ENCODE results near the gene PPP2R2B.

The PPP2R2B gene

DNA sequence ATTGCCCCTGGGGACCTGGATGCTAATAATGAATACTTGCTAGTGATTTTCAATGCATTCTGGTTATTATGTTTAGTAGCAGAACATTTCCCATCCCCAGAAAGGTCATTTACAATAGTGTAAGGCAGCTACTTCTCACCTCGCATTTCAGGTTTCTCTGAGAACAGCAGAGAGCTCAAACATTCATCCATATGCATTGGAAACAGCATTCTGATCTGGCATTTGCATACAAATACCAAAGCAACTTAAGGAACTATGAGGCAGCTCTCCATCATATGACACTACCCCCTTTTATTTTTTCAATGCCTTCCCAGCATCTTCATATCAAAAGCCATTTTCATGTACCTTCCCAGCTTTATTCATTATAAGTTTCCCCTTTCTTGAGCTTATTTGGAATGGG is 6.4 kb downstream of the PPP2R2B start:
- TF ChIP-seq MAX (IDR thresholded peaks at IDR 0.05; ENCODE audit: low read depth, low read length) (no peak), MYC (IDR thresholded peaks at IDR 0.05; ENCODE audit: low read depth, low read length) (no peak), POLR2A (IDR thresholded peaks at IDR 0.05; ENCODE audit: extremely low read depth, insufficient read length) (no peak)
- TF ChIP-seq, protein P1, sequence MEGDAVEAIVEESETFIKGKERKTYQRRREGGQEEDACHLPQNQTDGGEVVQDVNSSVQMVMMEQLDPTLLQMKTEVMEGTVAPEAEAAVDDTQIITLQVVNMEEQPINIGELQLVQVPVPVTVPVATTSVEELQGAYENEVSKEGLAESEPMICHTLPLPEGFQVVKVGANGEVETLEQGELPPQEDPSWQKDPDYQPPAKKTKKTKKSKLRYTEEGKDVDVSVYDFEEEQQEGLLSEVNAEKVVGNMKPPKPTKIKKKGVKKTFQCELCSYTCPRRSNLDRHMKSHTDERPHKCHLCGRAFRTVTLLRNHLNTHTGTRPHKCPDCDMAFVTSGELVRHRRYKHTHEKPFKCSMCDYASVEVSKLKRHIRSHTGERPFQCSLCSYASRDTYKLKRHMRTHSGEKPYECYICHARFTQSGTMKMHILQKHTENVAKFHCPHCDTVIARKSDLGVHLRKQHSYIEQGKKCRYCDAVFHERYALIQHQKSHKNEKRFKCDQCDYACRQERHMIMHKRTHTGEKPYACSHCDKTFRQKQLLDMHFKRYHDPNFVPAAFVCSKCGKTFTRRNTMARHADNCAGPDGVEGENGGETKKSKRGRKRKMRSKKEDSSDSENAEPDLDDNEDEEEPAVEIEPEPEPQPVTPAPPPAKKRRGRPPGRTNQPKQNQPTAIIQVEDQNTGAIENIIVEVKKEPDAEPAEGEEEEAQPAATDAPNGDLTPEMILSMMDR (IDR thresholded peaks at IDR 0.05; ENCODE audit: low read depth, low read length) = no peak
- no peak for DNase-seq (ENCODE audit: low read depth)
- H3K4me3 ChIP-seq (ENCODE audit: low read depth, low read length) = no peak overlapping the region

GRCh38 chr5:146867996-146868708 is 10.4 kb downstream of the PPP2R2B start:
- TF ChIP-seq POLR2A (IDR thresholded peaks at IDR 0.05; ENCODE audit: extremely low read depth, insufficient read length) = no peak
- TF ChIP-seq, protein P1 (IDR thresholded peaks at IDR 0.05; ENCODE audit: low read depth, low read length) = no peak
- no peak for TF ChIP-seq MAX (IDR thresholded peaks at IDR 0.05; ENCODE audit: low read depth, low read length)
- no peak overlapping the region for H3K4me3 ChIP-seq (ENCODE audit: low read depth, low read length)
- DNase-seq (ENCODE audit: low read depth) = no peak

GRCh38 chr5:146866263-146866662 is 12.3 kb downstream of the PPP2R2B start:
- TF ChIP-seq, protein P1 (IDR thresholded peaks at IDR 0.05; ENCODE audit: low read depth, low read length) = no peak
- TF ChIP-seq POLR2A (IDR thresholded peaks at IDR 0.05; ENCODE audit: extremely low read depth, insufficient read length) (no peak), MYC (IDR thresholded peaks at IDR 0.05; ENCODE audit: low read depth, low read length) (no peak), MAX (IDR thresholded peaks at IDR 0.05; ENCODE audit: low read depth, low read length) (no peak)
- DNase-seq (ENCODE audit: low read depth) = no peak

GRCh38 chr5:146862641-146863040 is 15.9 kb downstream of the PPP2R2B start:
- H3K4me3 ChIP-seq (ENCODE audit: low read depth, low read length) = no peak overlapping the region
- TF ChIP-seq MAX (IDR thresholded peaks at IDR 0.05; ENCODE audit: low read depth, low read length) (no peak), POLR2A (IDR thresholded peaks at IDR 0.05; ENCODE audit: extremely low read depth, insufficient read length) (no peak), MYC (IDR thresholded peaks at IDR 0.05; ENCODE audit: low read depth, low read length) (no peak)
- TF ChIP-seq, protein P1 (IDR thresholded peaks at IDR 0.05; ENCODE audit: low read depth, low read length) = no peak
- no peak for DNase-seq (ENCODE audit: low read depth)

More at GRCh38 chr5:146866263-146866662, 12.3 kb downstream of the PPP2R2B start:
- H3K4me3 ChIP-seq (ENCODE audit: low read depth, low read length) = no peak overlapping the region

DNA sequence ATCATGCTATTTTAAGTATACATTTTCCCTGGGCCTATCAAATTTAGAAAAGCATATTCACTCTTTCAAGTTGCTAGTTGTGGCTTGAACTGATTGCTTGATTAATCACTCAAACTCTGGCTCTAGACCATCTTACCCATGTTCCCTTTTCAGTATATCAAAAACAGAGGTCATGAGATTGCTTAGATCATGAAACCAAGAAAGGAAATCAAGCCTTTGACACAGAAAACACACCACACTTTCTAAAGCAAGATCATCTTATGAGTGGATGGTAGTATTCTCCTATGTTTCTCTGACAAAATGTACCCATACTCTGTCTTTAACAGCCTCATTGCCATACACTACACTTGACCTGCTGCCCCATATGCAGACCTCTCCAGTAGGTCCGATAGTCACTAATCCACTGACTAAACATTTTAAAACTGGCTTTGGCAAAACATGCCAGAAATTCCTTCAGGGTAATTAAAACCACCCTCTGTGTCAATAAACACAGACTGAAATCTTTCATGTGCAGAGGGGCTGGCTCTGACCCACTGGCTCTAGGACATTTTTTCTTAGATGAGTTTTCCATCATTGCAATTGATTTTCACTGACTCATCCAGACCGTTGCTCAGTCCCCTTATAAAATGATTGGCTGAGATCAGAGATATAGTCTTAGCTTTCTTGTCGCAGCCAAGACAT is 18.2 kb downstream of the PPP2R2B start:
- no peak for DNase-seq (ENCODE audit: low read depth)
- H3K4me3 ChIP-seq (ENCODE audit: low read depth, low read length) = no peak overlapping the region
- TF ChIP-seq, protein P1 (IDR thresholded peaks at IDR 0.05; ENCODE audit: low read depth, low read length) = no peak
- TF ChIP-seq MYC (IDR thresholded peaks at IDR 0.05; ENCODE audit: low read depth, low read length) (no peak), MAX (IDR thresholded peaks at IDR 0.05; ENCODE audit: low read depth, low read length) (no peak), POLR2A (IDR thresholded peaks at IDR 0.05; ENCODE audit: extremely low read depth, insufficient read length) (no peak)
